ENCODE results near the gene ZNF668. TPM values are rescaled to one million over a fixed set of nuclear protein-coding genes. Genes with fewer than 3 reads are reported as not detected.

ZNF668 gene
- total and polyA plus RNA-seq, 2 of the 13 experiments (the other 11 are each of a cell fraction or from before 2014, with no cell fraction given), result 3.8 to 9.8 TPM

GRCh38 chr16:31023627-31024226 lies 50.3 kb downstream of the ZNF668 start:
- H3K27ac ChIP-seq (ENCODE audit: extremely low read length, insufficient read depth, low read length), result peak overlapping the region; percentile 16
- intact Hi-C loops (cut with micrococcal nuclease; ENCODE audit: unreplicated experiment) (no loop called here), in situ Hi-C loops (cut with HindIII; ENCODE audit: extremely low pct_ligation_motif_present, low pct_unique_long_range_greater_than_20kb) (no loop called here)
- H3K27me3 ChIP-seq (ENCODE audit: control insufficient read depth in 1 of 2, insufficient read depth in 2 of 2, low read length in 2 of 2), result peaks cover 0 to 2% of the 10 kb centered on the region in 2 experiments; a peak in 1 of 5 replicates
- H4K20me1 ChIP-seq (ENCODE audit: insufficient read depth, low read length), result no peaks in the 10 kb centered on the region
- ChIA-PET POLR2A (interaction anchor here (1.4 to 5.8 kb wide), 7 partner anchors 10 to 118 kb away, joined by 5 to 41 read pairs (median 12); partner anchors contain the start of genes KAT8, STX4, ZNF646 and ZNF668), CTCF (ENCODE audit: low intra/inter-chr PET ratio, low total read pairs) (no interaction called here)
- no peaks in the 10 kb centered on the region for H3K9me3 ChIP-seq (ENCODE audit: low read length)
- peak overlapping the region; percentile 69 for H3K4me2 ChIP-seq (ENCODE audit: low read depth, low read length)
- DNase-seq (ENCODE audit: low spot score) (peak; percentile 64), ATAC-seq (0 out of 3 replicates have a peak, but pooled peaks have one; percentile 7), FAIRE-seq (no peak)
- BruUV-seq (replicated peaks), result no TSS peak
- no peaks in the 10 kb centered on the region for H3K79me2 ChIP-seq (ENCODE audit: insufficient read depth, low read length)
- H3K4me1 ChIP-seq (ENCODE audit: insufficient read depth, low read length), result peaks cover 51% of the 10 kb centered on the region
- no peaks in the 10 kb centered on the region for H3K36me3 ChIP-seq (replicated peaks in 1 of 2; ENCODE audit: control insufficient read depth in 1 of 2, insufficient read depth in 2 of 2, low read length in 2 of 2)
- H3K9ac ChIP-seq (ENCODE audit: insufficient read depth, low read depth, low read length), result no peak overlapping the region
- WGBS (ENCODE audit: low lambda C conversion rate), result 16% methylated on average over 6 of the region's 6 CpGs
- 0 out of 6 replicates have a peak overlapping the region, but pooled peaks of 2 of the 3 experiments have one; percentile 6 to 43 for H3K4me3 ChIP-seq (replicated peaks in 1 of 3; ENCODE audit: insufficient read depth in 1 of 3, low read depth in 2 of 3, low read length in 3 of 3)
- no peak overlapping the region for H2AFZ ChIP-seq (ENCODE audit: low read length)
- TF ChIP-seq TBX2 (CRISPR knock-in tag; IDR thresholded peaks at IDR 0.05; ENCODE audit: borderline replicate concordance), result 0 out of 2 replicates have a peak, but pooled peaks have one; percentile 59
- TF ChIP-seq ZNF513 (CRISPR knock-in tag; conservative IDR thresholded peaks at IDR 0.05), result no peak
- no peak for TF ChIP-seq ZNF143 (CRISPR knock-in tag; IDR thresholded peaks at IDR 0.05)
- TF ChIP-seq ZGPAT (CRISPR knock-in tag; IDR thresholded peaks at IDR 0.05), result no peak
- peak; percentile 15; the same call in 1 of the 2 replicates for TF ChIP-seq HNF4A (CRISPR knock-in tag; IDR thresholded peaks at IDR 0.05)
- TF ChIP-seq CREM (IDR thresholded peaks at IDR 0.05), result peak; percentile 37; the same call in 1 of the 2 replicates
- no peak for TF ChIP-seq CREM (CRISPR knock-in tag; IDR thresholded peaks at IDR 0.05)
- TF ChIP-seq PPARG (CRISPR knock-in tag; conservative IDR thresholded peaks at IDR 0.05), result 0 out of 2 replicates have a peak, but pooled peaks have one; percentile 23
- TF ChIP-seq ZNF101 (CRISPR knock-in tag; IDR thresholded peaks at IDR 0.05; ENCODE audit: borderline replicate concordance, low read depth), result no peak
- peak; percentile 79; the same call in 1 of the 2 replicates for TF ChIP-seq ZBTB37 (CRISPR knock-in tag; IDR thresholded peaks at IDR 0.05)
- peak; percentile 99 for TF ChIP-seq ZNF121 (CRISPR knock-in tag; IDR thresholded peaks at IDR 0.05)
- no peak for TF ChIP-seq GPBP1L1 (CRISPR knock-in tag; IDR thresholded peaks at IDR 0.05)
- TF ChIP-seq NCOA2 (CRISPR knock-in tag; IDR thresholded peaks at IDR 0.05), result 0 out of 2 replicates have a peak, but pooled peaks have one; percentile 59
- TF ChIP-seq SOX5 (CRISPR knock-in tag; IDR thresholded peaks at IDR 0.05; ENCODE audit: borderline replicate concordance), result peak; percentile 46; the same call in 1 of the 2 replicates

All from HepG2 (cell line).